Activated B cell treated with CpG ODN at 0.5 μM for 24 hours (primary cell): ENCODE measurements around the gene P2RX3. TPM values are rescaled to one million over a fixed set of nuclear protein-coding genes. Genes with fewer than 3 reads are reported as not detected.

ENCODE experiments used
- ATAC-seq: fragments of 200-7000 bp; cut with Tn5 transposase; one replicate; pipeline ENCODE4 v1.10.0; 2021; ENCODE audit warnings: low read depth, mild to moderate bottlenecking, moderate library complexity
- CTCF ChIA-PET: fragments of 350-600 bp; sonication (Branson Sonifier 250); formaldehyde crosslinking; loops from one replicate; lab custom pipeline; 2021; ENCODE audit warnings: antibody characterized with exemption; lab: Charles Lee
- POLR2A ChIA-PET: fragments of 350-600 bp; sonication (Branson Sonifier 250); formaldehyde crosslinking; loops from one replicate; lab custom pipeline; 2021; ENCODE audit warnings: antibody characterized with exemption; lab: Charles Lee
- DNase-seq: peaks from one replicate; pipeline ENCODE4 v3.0.0; 2022
- H3K27ac Mint-ChIP-seq: one replicate; pipeline ENCODE4 v1.8.0; 2020; ENCODE audit warnings: mixed read lengths
- H3K27me3 Mint-ChIP-seq: one replicate; pipeline ENCODE4 v1.8.0; 2021; ENCODE audit warnings: mixed read lengths
- H3K36me3 Mint-ChIP-seq: one replicate; pipeline ENCODE4 v1.8.0; 2021; ENCODE audit warnings: low read depth, mixed read lengths
- H3K4me1 Mint-ChIP-seq: one replicate; pipeline ENCODE4 v1.8.0; 2021; ENCODE audit warnings: mixed read lengths
- H3K4me3 Mint-ChIP-seq: one replicate; pipeline ENCODE4 v1.8.0; 2020; ENCODE audit warnings: mild to moderate bottlenecking, mixed read lengths
- H3K9me3 Mint-ChIP-seq: one replicate; pipeline ENCODE4 v1.8.0; 2020; ENCODE audit warnings: mixed read lengths
- CTCF ChIP-seq: fragments of 200-600 bp; IDR thresholded peaks from one replicate; pipeline ENCODE4 v1.8.0; 2022; ENCODE audit warnings: antibody characterized with exemption, mild to moderate bottlenecking
- intact Hi-C: fragments of 100-400 bp; cut with micrococcal nuclease; formaldehyde crosslinking; loops from one replicate; pipeline ENCODE4 v1.15.1; 2024
- total RNA-seq: library from RNA; stranded (reverse); gene quantifications from 2 replicates; pipeline ENCODE4 v1.2.3, GENCODE V29; 2022

Gene P2RX3
- total RNA-seq, 1 donor from 2014 or later = not detected

GRCh38 chr11:57418131-57418530 lies 80.0 kb downstream of the P2RX3 start:
- no peaks in the 10 kb centered on the region for H3K9me3 Mint-ChIP-seq
- H3K4me1 Mint-ChIP-seq = peaks cover 24% of the 10 kb centered on the region
- no peak overlapping the region for H3K27ac Mint-ChIP-seq
- peaks cover 93% of the 10 kb centered on the region for H3K36me3 Mint-ChIP-seq
- CTCF ChIA-PET = interaction anchor here (1.4 kb wide), 1 partner anchor 40 kb away, joined by 3 read pairs; no protein-coding TSS in a partner anchor
- POLR2A ChIA-PET = interaction anchor here (0.6 to 12.4 kb wide), 4 partner anchors 10 to 75 kb away, joined by 3 to 238 read pairs (median 4); no protein-coding TSS in a partner anchor
- no peak for DNase-seq
- ATAC-seq = no peak
- no peak overlapping the region for H3K4me3 Mint-ChIP-seq
- no peaks in the 10 kb centered on the region for H3K27me3 Mint-ChIP-seq
- intact Hi-C loops = no loop called here
- no peak for TF ChIP-seq CTCF

GRCh38 chr11:57419146-57419545 lies 81.0 kb downstream of the P2RX3 start:
- intact Hi-C loops = no loop called here
- Mint-ChIP-seq H3K27me3 (no peaks in the 10 kb centered on the region), H3K27ac (no peak overlapping the region), H3K4me3 (no peak overlapping the region), H3K9me3 (no peaks in the 10 kb centered on the region), H3K4me1 (peaks cover 33% of the 10 kb centered on the region), H3K36me3 (peaks cover 93% of the 10 kb centered on the region)
- POLR2A ChIA-PET = interaction anchor here (12.4 kb wide), 1 partner anchor 14 kb away, joined by 238 read pairs; no protein-coding TSS in a partner anchor
- ATAC-seq (no peak), DNase-seq (no peak)
- no peak for TF ChIP-seq CTCF
- CTCF ChIA-PET = no interaction called here

- H3K9me3 Mint-ChIP-seq = no peaks in the 10 kb centered on the region
- TF ChIP-seq CTCF = no peak
- POLR2A ChIA-PET = interaction anchor here (12.4 kb wide), 1 partner anchor 16 kb away, joined by 238 read pairs; no protein-coding TSS in a partner anchor
- CTCF ChIA-PET = interaction anchor here (1.3 kb wide), 1 partner anchor 37 kb away, joined by 3 read pairs; no protein-coding TSS in a partner anchor
- DNase-seq (no peak), ATAC-seq (no peak)
- no peak overlapping the region for H3K4me3 Mint-ChIP-seq
- H3K36me3 Mint-ChIP-seq = peaks cover 94% of the 10 kb centered on the region
- no peaks in the 10 kb centered on the region for H3K27me3 Mint-ChIP-seq
- H3K4me1 Mint-ChIP-seq = peaks cover 46% of the 10 kb centered on the region
- intact Hi-C loops = loop anchor here (10.0 kb wide), 1 partner anchor 1794 kb away; the partner anchor contains the start of gene MPEG1
- no peak overlapping the region for H3K27ac Mint-ChIP-seq
These were observed 82.9 kb downstream of the P2RX3 start for GRCh38 chr11:57421066-57421465.

GRCh38 chr11:57421805-57422204 lies 83.7 kb downstream of the P2RX3 start:
- Mint-ChIP-seq H3K4me1 (peaks cover 52% of the 10 kb centered on the region), H3K9me3 (no peaks in the 10 kb centered on the region), H3K36me3 (peaks cover 92% of the 10 kb centered on the region), H3K27ac (no peak overlapping the region), H3K4me3 (no peak overlapping the region), H3K27me3 (no peaks in the 10 kb centered on the region)
- POLR2A ChIA-PET = interaction anchor here (2.9 to 12.4 kb wide), 2 partner anchors 9 to 17 kb away, joined by 7 to 238 read pairs; no protein-coding TSS in a partner anchor
- CTCF ChIA-PET = interaction anchor here (1.3 kb wide), 1 partner anchor 37 kb away, joined by 3 read pairs; no protein-coding TSS in a partner anchor
- no peak for DNase-seq
- TF ChIP-seq CTCF = no peak
- ATAC-seq = no peak
- intact Hi-C loops = loop anchor here (10.0 kb wide), 1 partner anchor 1793 kb away; the partner anchor contains the start of gene MPEG1

Other genes starting within 250 kb of the P2RX3 start
- not detected in 2 replicates for gene LRRC55, start 156.4 kb upstream of the P2RX3 start, total RNA-seq
- gene APLNR, start 101.1 kb upstream of the P2RX3 start, total RNA-seq = not detected in 2 replicates
- 13.9 and 14.3 TPM in 2 replicates for gene TNKS1BP1, start 13.4 kb upstream of the P2RX3 start, total RNA-seq
- gene SSRP1, start 2.5 kb upstream of the P2RX3 start, total RNA-seq = 120 and 127 TPM in 2 replicates
- not detected in 2 replicates for gene PRG3, start 42.8 kb downstream of the P2RX3 start, total RNA-seq
- gene PRG2, start 52.3 kb downstream of the P2RX3 start, total RNA-seq = 0.76 and 1.1 TPM in 2 replicates
- gene SLC43A3, start 88.8 kb downstream of the P2RX3 start, total RNA-seq = 213 and 237 TPM in 2 replicates
- 0.13 and 0.24 TPM in 2 replicates for gene RTN4RL2, start 122.2 kb downstream of the P2RX3 start, total RNA-seq
- 11.1 and 12.8 TPM in 2 replicates for gene SLC43A1, start 177.3 kb downstream of the P2RX3 start, total RNA-seq
- 100 and 108 TPM in 2 replicates for gene TIMM10, start 192.4 kb downstream of the P2RX3 start, total RNA-seq
- not detected in 2 replicates for gene SMTNL1, start 199.2 kb downstream of the P2RX3 start, total RNA-seq
- gene UBE2L6, start 229.3 kb downstream of the P2RX3 start, total RNA-seq = 63.4 and 69.2 TPM in 2 replicates